ENCODE data around the gene POPDC2. TPM values are rescaled to one million over a fixed set of nuclear protein-coding genes. Genes with fewer than 3 reads are reported as not detected.

POPDC2 gene
- total RNA-seq, 8 experiments from 2014 or later = 0.31 to 4.6 (median 1.4) TPM; not detected in 1

DNA sequence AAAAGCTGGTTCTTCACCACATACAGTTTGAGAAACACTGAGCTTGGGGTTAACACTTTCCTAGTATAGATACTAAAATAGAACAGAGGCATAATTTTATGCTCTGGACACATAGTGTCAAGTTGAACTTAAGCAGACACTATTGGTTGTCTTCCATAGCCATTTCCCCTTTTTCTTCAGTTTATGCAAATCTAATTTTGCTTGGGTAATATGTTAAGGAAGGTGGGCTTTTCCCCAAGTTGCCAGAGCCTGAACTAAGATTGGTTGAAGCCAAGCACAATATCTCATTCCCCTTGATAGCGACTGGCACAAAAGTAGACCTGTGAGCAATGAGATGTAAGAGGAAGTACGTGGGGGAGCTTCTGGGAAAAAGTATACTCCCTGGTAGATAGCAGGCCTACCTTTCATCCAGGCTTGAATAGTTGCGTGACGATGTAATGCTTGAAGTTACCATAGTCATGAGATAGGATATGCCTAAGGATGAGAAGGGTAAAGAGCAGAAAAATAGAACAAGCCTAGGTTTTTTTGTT lies 4.5 kb upstream of the POPDC2 start:
- no peak for ATAC-seq (replicated peaks in 6 of 8)
- in situ Hi-C loops (cut with MboI; ENCODE audit: low pct_unique_long_range_greater_than_20kb in 2 of 9, low sequenced_read_pairs in 9 of 9, unreplicated experiment in 9 of 9) = no loop called here
- Histone ChIP-seq H3K4me1 (replicated peaks in 1 of 2) (no peaks in the 10 kb centered on the region), H3K27ac (no peak overlapping the region), H3K4me3 (no peak overlapping the region)
- 67 to 100% (median 84%) methylated on average over 1 to 4 of the region's 4 CpGs; no CpG with 5 or more reads in 1 of the 10 experiments for WGBS, 10 experiments

DNA sequence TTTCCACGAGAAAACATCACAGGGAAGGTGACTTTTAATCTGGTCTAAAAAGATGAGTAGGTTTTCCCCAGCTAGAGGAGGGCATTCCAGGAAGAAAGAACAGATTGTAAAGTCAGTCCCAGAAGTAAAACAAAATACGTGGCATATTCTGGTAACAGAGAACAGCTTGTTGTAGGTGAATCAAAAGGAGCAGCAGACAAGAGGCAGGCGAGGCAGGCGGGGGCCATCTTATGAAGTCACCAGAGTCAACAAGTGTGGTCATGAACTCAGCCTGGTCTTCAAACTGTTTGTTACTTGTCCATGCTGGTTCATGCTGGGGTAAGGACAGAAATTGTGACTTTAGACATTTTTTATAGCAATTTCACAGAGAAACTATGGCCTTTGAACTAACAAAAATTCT lies 4.0 kb upstream of the POPDC2 start:
- Histone ChIP-seq H3K27ac (no peak overlapping the region), H3K4me3 (no peak overlapping the region), H3K4me1 (replicated peaks in 1 of 2) (no peaks in the 10 kb centered on the region)
- in situ Hi-C loops (cut with MboI; ENCODE audit: low pct_unique_long_range_greater_than_20kb in 2 of 9, low sequenced_read_pairs in 9 of 9, unreplicated experiment in 9 of 9) = no loop called here
- no peak for ATAC-seq (replicated peaks in 6 of 8)
- WGBS, 10 experiments = 51 to 100% (median 71%) methylated on average over 1 to 4 of the region's 4 CpGs; no CpG with 5 or more reads in 2 of the 10 experiments

- 0 to 100% (median 80%) methylated on average over 1 to 2 of the region's 2 CpGs for WGBS, 10 experiments
- peak in 2 of 8 experiments; percentile 37 to 63 for ATAC-seq (replicated peaks in 6 of 8)
- H3K4me1 ChIP-seq (replicated peaks in 1 of 2) = no peaks in the 10 kb centered on the region
Observed at GRCh38 chr3:119663885-119664284, 3.5 kb upstream of the POPDC2 start.

GRCh38 chr3:119662604-119663373 lies 2.4 kb upstream of the POPDC2 start:
- WGBS, 10 experiments = 0 to 100% (median 50%) methylated on average over 1 of the region's 1 CpG; no CpG with 5 or more reads in 1 of the 10 experiments
- no peak overlapping the region for H3K4me3 ChIP-seq
- no peak overlapping the region for H3K27ac ChIP-seq
- in situ Hi-C loops (cut with MboI; ENCODE audit: low pct_unique_long_range_greater_than_20kb in 2 of 9, low sequenced_read_pairs in 9 of 9, unreplicated experiment in 9 of 9) = no loop called here
- peak in 2 of 8 experiments; percentile 54 to 72 for ATAC-seq (replicated peaks in 6 of 8)
- no peaks in the 10 kb centered on the region for H3K4me1 ChIP-seq (replicated peaks in 1 of 2)

More at GRCh38 chr3:119663885-119664284, 3.5 kb upstream of the POPDC2 start:
- in situ Hi-C loops (cut with MboI; ENCODE audit: low pct_unique_long_range_greater_than_20kb in 2 of 9, low sequenced_read_pairs in 9 of 9, unreplicated experiment in 9 of 9) = no loop called here
- no peak overlapping the region for H3K4me3 ChIP-seq
- no peak overlapping the region for H3K27ac ChIP-seq

- in situ Hi-C loops (cut with MboI; ENCODE audit: low pct_unique_long_range_greater_than_20kb in 2 of 9, low sequenced_read_pairs in 9 of 9, unreplicated experiment in 9 of 9) = no loop called here
- Histone ChIP-seq H3K4me1 (replicated peaks in 1 of 2) (no peaks in the 10 kb centered on the region), H3K27ac (no peak overlapping the region), H3K4me3 (no peak overlapping the region)
- 40 to 100% (median 69%) methylated on average over 1 to 6 of the region's 9 CpGs; no CpG with 5 or more reads in 2 of the 10 experiments for WGBS, 10 experiments
- no peak for ATAC-seq (replicated peaks in 6 of 8)
Observed at GRCh38 chr3:119659606-119660291, 640 bp downstream of the POPDC2 start.

DNA sequence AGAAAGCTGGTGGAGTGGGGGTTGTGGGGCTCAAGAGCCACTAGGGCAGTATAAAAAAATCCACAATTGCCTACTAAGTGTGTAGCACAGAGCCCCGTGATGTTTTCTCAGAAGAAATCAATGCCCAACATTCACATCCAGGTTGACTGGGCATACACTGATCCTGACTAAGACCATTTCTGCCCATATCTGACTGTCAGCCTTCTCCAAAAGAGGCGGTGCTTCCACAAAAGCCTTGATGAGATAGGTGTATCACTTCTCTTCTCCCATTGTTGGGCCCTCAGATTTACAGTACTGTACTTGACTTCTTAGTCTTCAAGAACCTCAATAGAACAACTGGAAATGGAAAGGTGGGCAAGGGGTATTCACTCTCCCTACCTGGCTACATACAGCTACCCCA lies 1.4 kb downstream of the POPDC2 start:
- Histone ChIP-seq H3K27ac (no peak overlapping the region), H3K4me3 (no peak overlapping the region), H3K4me1 (replicated peaks in 1 of 2) (no peaks in the 10 kb centered on the region)
- in situ Hi-C loops (cut with MboI; ENCODE audit: low pct_unique_long_range_greater_than_20kb in 2 of 9, low sequenced_read_pairs in 9 of 9, unreplicated experiment in 9 of 9) = no loop called here
- ATAC-seq (replicated peaks in 6 of 8) = no peak
- WGBS, 10 experiments = 50 to 100% (median 83%) methylated on average over 1 to 2 of the region's 2 CpGs; no CpG with 5 or more reads in 2 of the 10 experiments

- no peak overlapping the region for H3K27ac ChIP-seq
- in situ Hi-C loops (cut with MboI; ENCODE audit: low pct_unique_long_range_greater_than_20kb in 2 of 9, low sequenced_read_pairs in 9 of 9, unreplicated experiment in 9 of 9) = no loop called here
- ATAC-seq (replicated peaks in 6 of 8) = no peak
- 40 to 100% (median 81%) methylated on average over 1 to 4 of the region's 4 CpGs for WGBS, 10 experiments
- H3K4me1 ChIP-seq (replicated peaks in 1 of 2) = no peaks in the 10 kb centered on the region
- no peak overlapping the region for H3K4me3 ChIP-seq
Observed at GRCh38 chr3:119657887-119658702, 2.3 kb downstream of the POPDC2 start.

GRCh38 chr3:119653876-119654275 lies 6.5 kb downstream of the POPDC2 start:
- WGBS, 10 experiments = 0 to 86% (median 40%) methylated on average over 1 to 2 of the region's 2 CpGs; no CpG with 5 or more reads in 1 of the 10 experiments
- in situ Hi-C loops (cut with MboI; ENCODE audit: low pct_unique_long_range_greater_than_20kb in 2 of 9, low sequenced_read_pairs in 9 of 9, unreplicated experiment in 9 of 9) = no loop called here
- no peaks in the 10 kb centered on the region for H3K4me1 ChIP-seq (replicated peaks in 1 of 2)
- H3K27ac ChIP-seq = no peak overlapping the region
- no peak for ATAC-seq (replicated peaks in 6 of 8)
- H3K4me3 ChIP-seq = no peak overlapping the region

GRCh38 chr3:119652306-119653033 lies 7.9 kb downstream of the POPDC2 start:
- Histone ChIP-seq H3K4me1 (replicated peaks in 1 of 2) (peaks cover 0 to 4% of the 10 kb centered on the region in 2 donors), H3K4me3 (no peak overlapping the region), H3K27ac (no peak overlapping the region)
- no peak for ATAC-seq (replicated peaks in 6 of 8)
- whole genome bisulfite sequencing, 10 experiments = 69 to 93% (median 80%) methylated on average over 1 to 5 of the region's 7 CpGs; no CpG with 5 or more reads in 3 of the 10 experiments
- in situ Hi-C loops (cut with MboI; ENCODE audit: low pct_unique_long_range_greater_than_20kb in 2 of 9, low sequenced_read_pairs in 9 of 9, unreplicated experiment in 9 of 9) = no loop called here

- no peak overlapping the region for H3K27ac ChIP-seq
- ATAC-seq (replicated peaks in 6 of 8) = no peak
- WGBS, 10 experiments = 0 to 76% (median 50%) methylated on average over 2 to 3 of the region's 3 CpGs
- in situ Hi-C loops (cut with MboI; ENCODE audit: low pct_unique_long_range_greater_than_20kb in 2 of 9, low sequenced_read_pairs in 9 of 9, unreplicated experiment in 9 of 9) = no loop called here
- H3K4me1 ChIP-seq (replicated peaks in 1 of 2) = peaks cover 0 to 7% of the 10 kb centered on the region in 2 donors
- H3K4me3 ChIP-seq = no peak overlapping the region
Observed at GRCh38 chr3:119649761-119650160, 10.6 kb downstream of the POPDC2 start.

- H3K4me1 ChIP-seq (replicated peaks in 1 of 2) = peaks cover 0 to 11% of the 10 kb centered on the region in 2 donors
- no peak for ATAC-seq (replicated peaks in 6 of 8)
- in situ Hi-C loops (cut with MboI; ENCODE audit: low pct_unique_long_range_greater_than_20kb in 2 of 9, low sequenced_read_pairs in 9 of 9, unreplicated experiment in 9 of 9) = no loop called here
- no peak overlapping the region for H3K4me3 ChIP-seq
- WGBS, 10 experiments = 27 to 70% (median 67%) methylated on average over 1 to 8 of the region's 12 CpGs
- H3K27ac ChIP-seq = no peak overlapping the region
Observed at GRCh38 chr3:119647843-119648575, 12.4 kb downstream of the POPDC2 start.

GRCh38 chr3:119647171-119647570 lies 13.2 kb downstream of the POPDC2 start:
- peak in 5 of 8 experiments; percentile 38 to 87 (median 54) for ATAC-seq (replicated peaks in 6 of 8)

More at GRCh38 chr3:119647171-119647570, 13.2 kb downstream of the POPDC2 start:
- no peak overlapping the region for H3K4me3 ChIP-seq
- 67 to 100% (median 100%) methylated on average over 1 to 2 of the region's 2 CpGs; no CpG with 5 or more reads in 5 of the 10 experiments for WGBS, 10 experiments
- H3K4me1 ChIP-seq (replicated peaks in 1 of 2) = peaks cover 0 to 17% of the 10 kb centered on the region in 2 donors
- in situ Hi-C loops (cut with MboI; ENCODE audit: low pct_unique_long_range_greater_than_20kb in 2 of 9, low sequenced_read_pairs in 9 of 9, unreplicated experiment in 9 of 9) = no loop called here
- no peak overlapping the region for H3K27ac ChIP-seq
